B cell (primary cell): ENCODE measurements around the gene IFRD2. TPM values are rescaled to one million over a fixed set of nuclear protein-coding genes. Genes with fewer than 3 reads are reported as not detected.
A peak's percentile ranks its signal among the peaks of the same experiment; 100 is the strongest.

Source experiments
- ATAC-seq: fragments of 200-7000 bp; cut with Tn5 transposase; one replicate; pipeline ENCODE4 v1.10.0; 2021; ENCODE audit warnings: low read depth, mild to moderate bottlenecking, moderate number of reproducible peaks, moderate library complexity
- CTCF ChIA-PET: fragments of 350-600 bp; sonication (Branson Sonifier 250); formaldehyde crosslinking; loops from one replicate; lab custom pipeline; 2021; ENCODE audit warnings: antibody characterized with exemption, inconsistent platforms; lab: Charles Lee
- POLR2A ChIA-PET: fragments of 350-600 bp; sonication (Branson Sonifier 250); formaldehyde crosslinking; loops from one replicate; lab custom pipeline; 2021; ENCODE audit warnings: antibody characterized with exemption; lab: Charles Lee
- DNase-seq: peaks from one replicate; pipeline ENCODE4 v3.0.0; 2013
- H2AFZ ChIP-seq: 2 replicates; pipeline ENCODE4 v1.6.1; 2012; ENCODE audit warnings: mild to moderate bottlenecking, low read depth, low read length; ENCODE audit not compliant: insufficient read depth, poor library complexity, severe bottlenecking
- H3K27ac ChIP-seq, 2 donors: 1 replicate in 1 of 2; 2 replicates in 1 of 2; pipeline ENCODE4 v1.5.1; 2012 to 2013; ENCODE audit warnings: low read length in 2 of 2, mild to moderate bottlenecking in 2 of 2, moderate library complexity in 1 of 2
- H3K27me3 ChIP-seq, 4 experiments: fragments of 200-600 bp in 1 of 4; sonication (generic) in 1 of 4; replicated peaks in 1 of 4; 1 replicate in 2 of 4; 2 replicates in 2 of 4; pipeline versions ENCODE4 v1.6.1 to v1.7.0; 2013 to 2016; ENCODE audit warnings: low read length in 3 of 4, mild to moderate bottlenecking in 2 of 4, mixed read lengths in 1 of 4, moderate library complexity in 1 of 4; ENCODE audit not compliant: insufficient read depth in 4 of 4, control insufficient read depth in 3 of 4; ENCODE audit errors: control extremely low read depth in 1 of 4
- H3K36me3 ChIP-seq, 2 experiments: replicated peaks in 1 of 2; 1 replicate in 1 of 2; 2 replicates in 1 of 2; pipeline versions ENCODE4 v1.6.1 to v1.7.1; 2013; ENCODE audit warnings: low read length in 1 of 2; ENCODE audit not compliant: insufficient read depth in 2 of 2, control insufficient read depth in 1 of 2; ENCODE audit errors: control extremely low read depth in 1 of 2, extremely low read depth in 1 of 2
- H3K4me1 ChIP-seq, 2 donors: fragments of 200-600 bp in 1 of 2; sonication (generic) in 1 of 2; 1 replicate in 1 of 2; 2 replicates in 1 of 2; pipeline versions ENCODE4 v1.5.1 to v1.6.1; 2013 to 2017; ENCODE audit warnings: low read length in 2 of 2; ENCODE audit not compliant: control insufficient read depth in 2 of 2, insufficient read depth in 2 of 2
- H3K4me2 ChIP-seq: replicated peaks from 2 replicates; pipeline ENCODE3; 2012; ENCODE audit warnings: mild to moderate bottlenecking, low read depth, low read length; ENCODE audit not compliant: poor library complexity, severe bottlenecking
- H3K4me3 ChIP-seq, 5 experiments: fragments of 200-600 bp in 1 of 5; sonication (generic) in 1 of 5; 1 replicate in 3 of 5; 2 replicates in 2 of 5; pipeline versions ENCODE4 v1.5.1 to v1.7.0; 2011 to 2016; ENCODE audit warnings: low read length in 4 of 5, mild to moderate bottlenecking in 4 of 5, low read depth in 2 of 5, control low read depth in 1 of 5, moderate library complexity in 1 of 5; ENCODE audit not compliant: insufficient read depth in 1 of 5; ENCODE audit errors: control extremely low read depth in 1 of 5, extremely low read depth in 1 of 5
- H3K79me2 ChIP-seq: fragments of 200-600 bp; sonication (generic); one replicate; pipeline ENCODE4 v1.6.0; 2016; ENCODE audit warnings: low read length; ENCODE audit not compliant: control insufficient read depth, insufficient read depth
- H3K9ac ChIP-seq: fragments of 200-600 bp; sonication (generic); 2 replicates; pipeline ENCODE4 v1.6.1; 2017; ENCODE audit warnings: mild to moderate bottlenecking, low read length, moderate library complexity
- H3K9me3 ChIP-seq, 3 donors: one replicate each; pipeline versions ENCODE4 v1.6.1 to v1.7.1; 2013; ENCODE audit warnings: low read length in 2 of 3; ENCODE audit not compliant: control insufficient read depth in 2 of 3, insufficient read depth in 1 of 3; ENCODE audit errors: control extremely low read depth in 1 of 3
- H4K20me1 ChIP-seq: 2 replicates; pipeline ENCODE4 v1.6.0; 2012; ENCODE audit warnings: mild to moderate bottlenecking, low read length; ENCODE audit not compliant: insufficient read depth, control insufficient read depth, poor library complexity, severe bottlenecking
- H3K27ac Mint-ChIP-seq: one replicate; pipeline ENCODE4 v1.8.0; 2021; ENCODE audit warnings: mixed read lengths
- H3K27me3 Mint-ChIP-seq: one replicate; pipeline ENCODE4 v1.8.0; 2021; ENCODE audit warnings: mixed read lengths
- H3K4me1 Mint-ChIP-seq: one replicate; pipeline ENCODE4 v1.8.0; 2021; ENCODE audit warnings: mixed read lengths
- H3K4me3 Mint-ChIP-seq: one replicate; pipeline ENCODE4 v1.8.0; 2021; ENCODE audit warnings: mixed read lengths
- H3K9me3 Mint-ChIP-seq: one replicate; pipeline ENCODE4 v1.8.0; 2022; ENCODE audit warnings: mixed read lengths; ENCODE audit not compliant: insufficient read depth
- EZH2 ChIP-seq: IDR thresholded peaks from 2 replicates; pipeline ENCODE4 v1.6.1; 2012; ENCODE audit warnings: borderline replicate concordance, low read depth, mild to moderate bottlenecking, moderate library complexity, low read length; ENCODE audit not compliant: insufficient read depth, poor library complexity, severe bottlenecking
- WGBS: methylation state at CpG from one replicate; pipeline ENCODE4 v1.1.5; 2013; ENCODE audit warnings: missing lambda C conversion rate; ENCODE audit not compliant: insufficient coverage; 5-methylcytosine and 5-hydroxymethylcytosine counted together
- intact Hi-C: fragments of 100-400 bp; cut with micrococcal nuclease; formaldehyde crosslinking; loops from one replicate; pipeline ENCODE4 v1.10.0; 2022
- polyA plus RNA-seq: library from polyadenylated mRNA; depleted of rRNA; stranded (reverse); fragments of >200 nt; gene quantifications from 2 replicates; pipeline ENCODE4 v1.2.3, GENCODE V29; 2012
- total RNA-seq, 2 donors: library from RNA; stranded (reverse); fragments of 120-200 nt in 1 of 2; gene quantifications; 1 replicate in 1 of 2; 2 replicates in 1 of 2; pipeline versions ENCODE4 v1.2.3 to v1.2.4, GENCODE V29; 2013 to 2022
- TF ChIP-seq, protein P1 (sequence below): fragments of 200-600 bp; IDR thresholded peaks from one replicate; pipeline ENCODE4 v1.8.0; 2022; ENCODE audit warnings: antibody characterized with exemption, mild to moderate bottlenecking

The IFRD2 gene
- total and polyA plus RNA-seq, 2 donors (not counting 1 experiment from before 2014, with no cell fraction given), result 63.4 to 80.1 TPM

DNA sequence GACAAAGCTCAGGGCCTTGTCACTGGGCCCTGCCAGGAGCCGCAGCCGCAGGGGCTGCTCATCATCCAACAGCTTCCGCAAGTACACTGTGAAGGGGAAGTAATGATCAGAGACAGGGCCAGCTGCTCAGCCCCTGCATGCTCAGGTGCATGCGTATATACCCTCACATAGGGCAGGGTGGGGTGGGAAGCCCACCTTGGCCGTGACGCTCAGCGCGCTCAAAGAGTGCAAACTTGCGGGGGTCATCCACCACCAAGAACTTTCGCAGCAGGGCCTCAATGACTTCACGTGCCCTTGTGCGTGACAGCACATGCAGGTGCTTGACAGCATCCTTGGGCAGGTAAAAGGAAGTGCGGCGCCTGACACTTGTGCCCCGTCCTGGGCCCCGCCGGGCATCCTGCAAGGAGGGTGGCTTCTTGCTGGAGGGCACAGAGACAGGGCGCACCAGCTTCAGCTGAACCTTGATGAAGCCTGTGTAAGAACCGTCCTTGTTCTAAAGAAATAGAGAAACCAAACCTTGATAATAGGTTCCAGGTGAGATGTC is 39.2 kb upstream of the IFRD2 start:
- H3K4me3 Mint-ChIP-seq, result no peak overlapping the region
- no peak for TF ChIP-seq EZH2
- TF ChIP-seq, protein P1, sequence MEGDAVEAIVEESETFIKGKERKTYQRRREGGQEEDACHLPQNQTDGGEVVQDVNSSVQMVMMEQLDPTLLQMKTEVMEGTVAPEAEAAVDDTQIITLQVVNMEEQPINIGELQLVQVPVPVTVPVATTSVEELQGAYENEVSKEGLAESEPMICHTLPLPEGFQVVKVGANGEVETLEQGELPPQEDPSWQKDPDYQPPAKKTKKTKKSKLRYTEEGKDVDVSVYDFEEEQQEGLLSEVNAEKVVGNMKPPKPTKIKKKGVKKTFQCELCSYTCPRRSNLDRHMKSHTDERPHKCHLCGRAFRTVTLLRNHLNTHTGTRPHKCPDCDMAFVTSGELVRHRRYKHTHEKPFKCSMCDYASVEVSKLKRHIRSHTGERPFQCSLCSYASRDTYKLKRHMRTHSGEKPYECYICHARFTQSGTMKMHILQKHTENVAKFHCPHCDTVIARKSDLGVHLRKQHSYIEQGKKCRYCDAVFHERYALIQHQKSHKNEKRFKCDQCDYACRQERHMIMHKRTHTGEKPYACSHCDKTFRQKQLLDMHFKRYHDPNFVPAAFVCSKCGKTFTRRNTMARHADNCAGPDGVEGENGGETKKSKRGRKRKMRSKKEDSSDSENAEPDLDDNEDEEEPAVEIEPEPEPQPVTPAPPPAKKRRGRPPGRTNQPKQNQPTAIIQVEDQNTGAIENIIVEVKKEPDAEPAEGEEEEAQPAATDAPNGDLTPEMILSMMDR, result no peak
- Histone ChIP-seq H3K9ac (no peak overlapping the region), H3K4me1 (peaks cover 23 to 47% of the 10 kb centered on the region in 2 donors), H3K9me3 (no peaks in the 10 kb centered on the region), H3K36me3 (peaks cover 0 to 53% of the 10 kb centered on the region in 2 experiments), H3K27ac (no peak overlapping the region), H2AFZ (no peak overlapping the region), H3K4me2 (no peak overlapping the region), H3K79me2 (peaks cover 68% of the 10 kb centered on the region), H3K27me3 (no peaks in the 10 kb centered on the region), H4K20me1 (peaks cover 54% of the 10 kb centered on the region), H3K4me3 (no peak overlapping the region)
- H3K9me3 Mint-ChIP-seq, result no peaks in the 10 kb centered on the region
- H3K27me3 Mint-ChIP-seq, result no peaks in the 10 kb centered on the region
- intact Hi-C loops, result no loop called here
- 99% methylated on average over 17 of the region's 19 CpGs for WGBS
- POLR2A ChIA-PET, result interaction anchor here (0.7 kb wide), 1 partner anchor 12 kb away, joined by 4 read pairs; no protein-coding TSS in a partner anchor
- DNase-seq (no peak), ATAC-seq (no peak)
- peaks cover 35% of the 10 kb centered on the region for H3K4me1 Mint-ChIP-seq
- no peak overlapping the region for H3K27ac Mint-ChIP-seq
- CTCF ChIA-PET, result interaction anchor here (0.7 to 1.4 kb wide), 2 partner anchors 15 to 19 kb away, joined by 3 read pairs; partner anchors contain the start of genes CYB561D2 and NPRL2

DNA sequence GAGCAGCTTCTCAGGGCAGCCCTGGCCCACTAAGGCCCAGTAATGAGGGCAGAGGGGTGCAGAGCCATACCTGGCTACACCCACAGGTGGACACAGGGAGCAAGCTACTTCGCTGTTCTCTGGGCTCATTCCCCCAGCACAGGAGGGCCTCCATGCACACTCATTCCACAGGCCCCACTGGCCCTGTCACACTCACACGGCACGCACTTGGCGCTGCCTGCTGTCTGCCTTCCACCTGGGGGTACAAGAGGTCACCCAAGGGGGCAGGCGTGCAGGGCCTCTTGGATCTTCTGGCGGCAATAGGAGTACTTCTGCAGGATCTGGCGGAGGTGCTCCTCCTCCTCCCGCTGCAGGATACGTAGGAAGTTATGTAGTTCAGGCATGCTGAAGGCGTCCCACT is 38.1 kb upstream of the IFRD2 start:
- Histone ChIP-seq H3K79me2 (peaks cover 63% of the 10 kb centered on the region), H3K9ac (no peak overlapping the region), H3K36me3 (peaks cover 0 to 57% of the 10 kb centered on the region in 2 experiments), H4K20me1 (peaks cover 48% of the 10 kb centered on the region), H3K27ac (no peak overlapping the region), H3K27me3 (no peaks in the 10 kb centered on the region), H2AFZ (no peak overlapping the region), H3K4me2 (no peak overlapping the region), H3K4me1 (peaks cover 14 to 36% of the 10 kb centered on the region in 2 donors), H3K9me3 (no peaks in the 10 kb centered on the region), H3K4me3 (no peak overlapping the region)
- Mint-ChIP-seq H3K27me3 (no peaks in the 10 kb centered on the region), H3K9me3 (no peaks in the 10 kb centered on the region), H3K27ac (peak overlapping the region; percentile 26), H3K4me3 (no peak overlapping the region), H3K4me1 (peaks cover 30% of the 10 kb centered on the region)
- no peak for TF ChIP-seq EZH2
- TF ChIP-seq, protein P1, result no peak
- POLR2A ChIA-PET, result interaction anchor here (0.7 to 2.9 kb wide), 2 partner anchors 10 to 1170 kb away, joined by 6 to 9 read pairs; partner anchors contain the start of gene RASSF1
- DNase-seq, result no peak
- no peak for ATAC-seq
- WGBS, result 94% methylated on average over 10 of the region's 10 CpGs
- CTCF ChIA-PET, result no interaction called here
- intact Hi-C loops, result no loop called here
